ENCODE data around the gene MEIS1.

Gene MEIS1

DNA sequence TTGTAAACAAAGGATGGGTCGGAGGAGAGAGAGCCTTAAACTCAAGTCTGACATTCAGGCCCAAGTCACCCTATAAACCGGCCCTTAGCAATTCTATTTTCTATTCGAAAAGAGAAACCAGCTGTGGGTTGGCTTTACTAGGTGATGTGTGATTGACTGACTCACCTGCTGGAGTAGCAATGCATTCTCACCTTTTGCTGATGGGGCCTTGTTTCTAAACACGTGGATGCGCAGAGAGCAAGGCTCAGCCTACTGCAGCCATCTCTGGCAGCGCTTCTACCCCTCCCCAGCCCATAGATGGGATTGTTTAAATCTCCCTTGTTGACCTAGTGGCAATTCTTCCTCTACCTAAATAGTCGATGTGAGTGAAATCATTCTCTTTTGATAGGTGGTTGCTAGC, 138.5 kb downstream of the MEIS1 start:
- DNase-seq, result no peak

GRCh38 chr2:66573821-66574233, 138.9 kb downstream of the MEIS1 start:
- DNase-seq, result no peak

DNA sequence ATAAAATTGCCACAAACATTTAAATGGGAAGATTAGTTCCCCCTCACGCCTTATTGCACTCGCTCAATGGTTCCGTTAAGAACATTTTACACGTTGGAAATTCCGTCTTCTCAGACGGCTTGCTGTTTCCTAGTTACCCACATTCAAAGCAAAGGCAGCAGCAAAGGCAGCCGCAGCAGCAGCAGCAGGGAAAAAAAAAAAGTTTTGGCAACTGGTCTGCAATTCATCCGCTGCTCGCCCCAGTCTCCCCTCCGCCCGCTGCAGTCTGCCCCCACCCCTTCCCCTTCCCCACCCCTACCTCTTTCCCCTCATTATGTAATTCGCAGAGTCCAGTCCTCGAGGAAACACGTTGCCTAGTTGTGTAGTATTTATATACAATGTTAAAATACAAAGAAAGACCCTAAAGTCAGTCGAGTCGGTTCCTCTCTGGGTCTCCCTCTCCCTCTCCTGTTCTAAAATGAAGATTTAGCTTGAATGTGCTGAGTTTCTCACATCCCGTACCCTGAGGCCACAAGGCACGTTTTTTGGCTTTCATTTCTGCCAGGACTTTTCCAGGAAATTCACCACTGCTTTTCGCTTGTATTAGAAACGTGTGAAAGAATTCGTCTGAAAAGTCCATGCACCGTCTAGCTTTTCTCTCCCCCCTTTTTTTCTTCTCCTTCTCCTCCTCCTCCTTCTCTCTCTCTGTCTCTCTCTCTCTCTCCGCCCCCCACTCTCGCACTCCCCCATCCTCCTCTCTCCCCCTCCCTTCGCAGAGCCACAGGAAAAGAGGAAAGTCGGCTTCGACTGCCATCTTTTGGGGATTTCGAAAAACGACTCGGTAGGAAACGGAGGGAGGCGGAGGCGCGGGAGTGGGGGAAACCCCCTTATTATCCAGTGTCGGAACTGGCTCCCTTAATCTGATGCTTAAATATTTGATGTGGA, 140.0 kb downstream of the MEIS1 start:
- DNase-seq, result no peak

GRCh38 chr2:66575625-66576310, 140.8 kb downstream of the MEIS1 start:
- no peak for DNase-seq

DNA sequence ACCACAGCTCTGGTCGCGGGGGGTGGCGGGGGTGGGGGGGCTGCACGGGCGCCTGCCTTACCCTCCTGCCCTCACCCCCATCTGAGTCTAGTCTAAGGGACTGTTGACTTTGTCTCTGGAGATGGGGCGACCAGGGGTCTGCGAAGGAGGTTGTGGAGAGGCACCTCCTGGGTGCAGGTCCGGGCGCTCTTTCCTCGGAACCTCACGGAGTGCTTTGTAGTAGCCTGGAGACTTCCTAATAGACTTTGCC, 141.3 kb downstream of the MEIS1 start:
- DNase-seq, result no peak

- no peak for DNase-seq
Measured at GRCh38 chr2:66576561-66577320, 141.8 kb downstream of the MEIS1 start.

GRCh38 chr2:66577321-66578053, 142.6 kb downstream of the MEIS1 start:
- no peak for DNase-seq

DNA sequence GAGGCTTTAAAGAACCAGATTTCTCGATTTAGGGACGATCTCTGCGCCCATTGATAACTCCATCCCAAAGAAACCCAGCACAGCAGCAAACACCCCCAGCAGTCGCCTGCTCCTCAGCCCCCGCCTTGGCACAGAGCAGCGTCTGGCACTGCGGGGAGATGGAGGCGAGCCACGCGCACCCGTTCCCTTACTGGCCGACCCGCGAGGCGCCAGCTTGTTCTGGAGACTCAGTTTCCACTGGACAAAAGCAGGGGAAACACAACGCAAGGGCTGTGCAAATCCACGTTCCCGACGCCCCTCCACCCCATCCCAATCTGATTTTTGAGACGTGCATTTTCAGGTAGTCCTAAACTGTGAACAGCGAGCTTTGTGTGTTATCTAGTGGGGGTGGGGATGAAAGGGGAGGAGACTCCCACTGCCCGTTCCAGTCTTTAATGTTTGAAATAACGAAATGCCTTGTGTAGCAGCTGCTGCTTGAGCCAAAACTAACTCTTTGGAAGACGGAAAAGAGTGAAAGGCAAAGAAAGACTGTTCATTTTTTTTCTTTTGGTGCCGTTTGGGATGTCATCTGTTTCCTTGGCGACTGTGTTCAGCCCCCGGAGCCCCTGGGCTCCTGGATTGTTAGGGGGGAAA, 143.2 kb downstream of the MEIS1 start:
- DNase-seq, result no peak

DNA sequence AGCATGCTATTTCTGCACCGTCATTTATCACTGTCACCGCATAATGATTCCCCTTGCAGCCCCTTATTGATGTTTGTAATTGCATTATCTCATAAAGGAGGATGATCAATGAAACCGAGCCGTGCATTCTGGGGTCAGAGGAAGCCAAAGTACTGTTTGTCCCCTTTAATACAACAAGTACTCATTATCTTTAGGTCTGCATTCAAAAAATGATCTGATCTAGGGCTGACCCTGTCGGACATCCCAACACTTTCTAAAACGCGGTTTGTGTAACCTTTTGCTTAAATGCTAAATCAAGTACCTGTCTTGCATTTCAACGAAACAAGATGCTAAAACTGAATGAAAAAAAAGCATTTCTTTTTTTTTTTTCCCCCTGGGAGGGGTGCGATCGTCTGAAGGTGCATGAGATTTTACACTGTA, 143.8 kb downstream of the MEIS1 start:
- DNase-seq, result no peak

- no peak for DNase-seq
Measured at GRCh38 chr2:66579186-66580126, 144.5 kb downstream of the MEIS1 start.

GRCh38 chr2:66580166-66581049, 145.5 kb downstream of the MEIS1 start:
- no peak for DNase-seq

DNA sequence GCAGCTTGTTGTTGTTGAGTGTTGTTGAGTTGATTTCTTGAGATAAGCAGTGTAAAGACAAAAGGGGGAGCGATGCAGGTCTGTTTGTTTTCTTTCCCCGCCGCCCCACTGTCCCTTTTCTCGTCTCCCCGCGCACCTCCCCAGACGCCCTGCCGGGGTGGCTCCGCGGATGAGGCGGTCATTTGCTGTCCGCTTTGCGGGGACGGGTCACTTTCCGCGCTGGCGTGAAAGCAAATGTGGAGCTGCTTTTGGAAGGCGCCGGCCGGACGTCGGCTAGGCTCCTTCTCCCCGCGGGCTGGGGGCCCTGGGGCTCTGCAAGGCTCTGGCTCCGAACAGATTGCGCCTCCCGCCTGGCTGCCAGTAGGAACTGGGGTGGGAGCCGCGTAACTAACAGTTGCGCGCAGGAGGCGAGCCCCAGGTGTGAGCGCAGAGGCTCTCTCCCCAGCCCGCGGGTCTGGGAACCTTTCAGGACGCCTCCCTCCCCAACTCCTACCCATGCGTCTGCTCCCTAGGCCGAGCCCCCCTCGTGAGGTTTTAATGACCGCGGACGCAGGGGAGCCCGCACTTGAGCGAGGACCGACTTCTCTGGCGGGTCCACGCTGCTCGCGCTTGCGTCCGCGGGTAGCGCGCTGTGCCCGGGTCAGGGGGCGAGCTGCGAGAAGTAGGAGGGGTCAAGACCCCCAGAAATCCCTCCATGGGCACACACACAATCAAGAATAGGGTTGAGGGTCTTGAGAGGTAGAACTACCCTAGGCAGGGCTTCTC, 146.6 kb downstream of the MEIS1 start:
- DNase-seq, result no peak

GRCh38 chr2:66582104-66582986, 147.4 kb downstream of the MEIS1 start:
- DNase-seq, result no peak

GRCh38 chr2:66582987-66583880, 148.3 kb downstream of the MEIS1 start:
- no peak for DNase-seq

DNA sequence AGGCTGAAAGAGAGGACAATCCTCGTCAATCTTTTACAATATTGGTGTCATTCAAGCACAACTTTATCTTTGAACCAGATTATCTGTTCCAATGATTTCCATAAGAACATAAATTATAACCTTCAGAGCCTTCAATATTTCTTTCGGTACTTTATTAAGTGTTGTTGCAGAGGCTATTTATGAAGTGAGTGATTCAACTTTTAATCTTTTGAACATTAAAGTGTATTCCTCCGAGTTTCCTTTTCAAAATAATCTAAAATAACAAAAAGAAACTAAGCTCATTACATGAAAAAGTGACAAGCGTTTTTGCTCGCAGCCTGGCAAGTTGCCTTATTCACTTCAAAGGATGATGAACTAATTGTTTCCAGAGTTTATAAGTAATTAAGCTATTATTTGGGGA, 149.0 kb downstream of the MEIS1 start:
- DNase-seq, result no peak

GRCh38 chr2:66585587-66585986, 150.7 kb downstream of the MEIS1 start:
- no peak for DNase-seq

DNA sequence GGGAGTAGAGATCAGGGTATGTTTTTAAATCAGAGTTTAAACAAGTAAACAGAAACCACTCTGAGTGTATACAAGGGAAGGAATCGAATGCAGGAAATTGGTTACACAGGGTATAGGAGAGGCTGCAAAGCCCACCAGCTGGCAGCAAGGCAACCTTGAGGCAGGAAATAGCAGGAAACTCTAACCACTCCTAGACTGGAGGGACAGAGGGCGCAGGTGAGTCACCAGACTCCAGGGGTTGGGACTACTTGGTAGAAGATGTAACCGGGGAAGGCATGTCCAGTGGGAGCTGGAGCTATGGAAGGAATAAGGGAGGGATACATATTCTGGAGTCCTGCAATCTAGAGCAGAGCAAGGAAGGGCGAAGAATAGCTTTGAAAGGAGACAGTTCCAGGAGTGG, 152.3 kb downstream of the MEIS1 start:
- no peak for DNase-seq
